HepG2 (cell line): ENCODE measurements around the gene ABCB8. TPM values are rescaled to one million over a fixed set of nuclear protein-coding genes. Genes with fewer than 3 reads are reported as not detected.

Experiments used
- ATF7 ChIP-seq, 2 experiments: fragments of 450-650 bp in 1 of 2; sonication (generic) in 1 of 2; formaldehyde crosslinking in 1 of 2; IDR thresholded peaks; 2 replicates each; pipeline versions ENCODE4 v1.4.0 to v1.6.1; 2016 to 2020; ENCODE audit warnings: antibody characterized with exemption in 1 of 2, mild to moderate bottlenecking in 1 of 2, missing genetic modification reagents in 1 of 2
- BCLAF1 ChIP-seq: fragments of 450-650 bp; IDR thresholded peaks from 2 replicates; pipeline ENCODE4 v1.6.1; 2017; ENCODE audit warnings: mild to moderate bottlenecking
- FIP1L1 ChIP-seq: fragments of 200-400 bp; formaldehyde crosslinking; IDR thresholded peaks from 2 replicates; pipeline ENCODE4 v1.6.1; 2018; ENCODE audit warnings: low read depth, mild to moderate bottlenecking, low read length, moderate library complexity, borderline replicate concordance; ENCODE audit not compliant: insufficient read depth
- FOSL1 ChIP-seq: sonication (generic); formaldehyde crosslinking; IDR thresholded peaks from 2 replicates; pipeline ENCODE4 v1.9.0; 2021; ENCODE audit warnings: missing genetic modification reagents, borderline replicate concordance
- FUBP1 ChIP-seq: sonication (generic); formaldehyde crosslinking; IDR thresholded peaks from 2 replicates; pipeline ENCODE4 v1.5.1; 2020; ENCODE audit warnings: missing genetic modification reagents, mild to moderate bottlenecking, borderline replicate concordance
- HNF4A ChIP-seq: sonication (generic); formaldehyde crosslinking; IDR thresholded peaks from 2 replicates; pipeline ENCODE4 v1.4.0; 2020; ENCODE audit warnings: missing genetic modification reagents
- JUN ChIP-seq: sonication (generic); formaldehyde crosslinking; IDR thresholded peaks from 2 replicates; pipeline ENCODE4 v1.4.0; 2020; ENCODE audit warnings: mild to moderate bottlenecking, missing genetic modification reagents
- NKX3-1 ChIP-seq: sonication (generic); formaldehyde crosslinking; IDR thresholded peaks from 2 replicates; pipeline ENCODE4 v1.5.0; 2020; ENCODE audit warnings: missing genetic modification reagents
- PAXIP1 ChIP-seq: sonication (generic); formaldehyde crosslinking; conservative IDR thresholded peaks from 2 replicates; pipeline ENCODE4 v1.4.0; 2020; ENCODE audit warnings: mild to moderate bottlenecking, missing genetic modification reagents, moderate library complexity
- YY1 ChIP-seq: IDR thresholded peaks from 2 replicates; pipeline ENCODE4 v1.6.1; 2011; ENCODE audit warnings: low read length, low read depth, moderate library complexity, mild to moderate bottlenecking; ENCODE audit not compliant: insufficient read depth, insufficient replicate concordance
- ZNF12 ChIP-seq: sonication (generic); formaldehyde crosslinking; IDR thresholded peaks from 2 replicates; pipeline ENCODE4 v1.5.0; 2020; ENCODE audit warnings: missing genetic modification reagents
- ZNF563 ChIP-seq: sonication (generic); formaldehyde crosslinking; IDR thresholded peaks from 2 replicates; pipeline ENCODE4 v1.8.0; 2022; ENCODE audit warnings: mild to moderate bottlenecking, moderate library complexity, missing genetic modification reagents
- ZNF691 ChIP-seq: sonication (generic); formaldehyde crosslinking; IDR thresholded peaks from 2 replicates; pipeline ENCODE4 v1.4.0; 2020; ENCODE audit warnings: missing genetic modification reagents, low read depth, mild to moderate bottlenecking, borderline replicate concordance
- ZNF709 ChIP-seq: sonication (generic); formaldehyde crosslinking; IDR thresholded peaks from 2 replicates; pipeline ENCODE4 v1.5.0; 2020; ENCODE audit warnings: mild to moderate bottlenecking, missing genetic modification reagents
- ZNF75D ChIP-seq: sonication (generic); formaldehyde crosslinking; IDR thresholded peaks from 2 replicates; pipeline ENCODE4 v1.8.1; 2023; ENCODE audit warnings: missing genetic modification reagents, mild to moderate bottlenecking, borderline replicate concordance
- ZNF784 ChIP-seq: sonication (generic); formaldehyde crosslinking; IDR thresholded peaks from 2 replicates; pipeline ENCODE4 v1.5.1; 2020; ENCODE audit warnings: missing genetic modification reagents, mild to moderate bottlenecking, borderline replicate concordance
- ZSCAN25 ChIP-seq: sonication (generic); formaldehyde crosslinking; IDR thresholded peaks from 2 replicates; pipeline ENCODE4 v1.8.0; 2022; ENCODE audit warnings: mild to moderate bottlenecking, missing genetic modification reagents
- ZSCAN9 ChIP-seq: IDR thresholded peaks from 2 replicates; pipeline ENCODE4 v1.6.1; 2016; ENCODE audit warnings: borderline replicate concordance
- polyA plus RNA-seq, 8 experiments: library from polyadenylated mRNA; depleted of rRNA in 3 of 8; stranded (reverse) in 7 of 8; unstranded in 1 of 8; fragments of >200 nt; fragmentation: Illumina TruSeq in 4 of 8; extraction: Trizol in 4 of 8; gene quantifications; 2 replicates each; pipeline versions ENCODE4 v1.2.1 to v1.2.3, GENCODE V29; 2011 to 2016; ENCODE audit warnings: low read depth in 4 of 8, missing spikeins in 1 of 8, mixed read lengths in 1 of 8; ENCODE audit not compliant: insufficient read depth in 1 of 8
- total RNA-seq, 5 experiments: library from RNA; depleted of rRNA; stranded (reverse); fragments of >200 nt; fragmentation: Illumina TruSeq; extraction: Trizol; gene quantifications; 2 replicates each; pipeline ENCODE4 v1.2.3, GENCODE V29; 2016; ENCODE audit warnings: low read depth in 1 of 5

ABCB8 gene
- total and polyA plus RNA-seq, 2 of the 13 experiments (the other 11 are each of a cell fraction or from before 2014, with no cell fraction given): 6.6 to 16.7 TPM

- TF ChIP-seq PAXIP1: peak; percentile 25; the same call in 1 of the 2 replicates
- no peak for TF ChIP-seq ZNF12
- no peak for TF ChIP-seq FIP1L1
- TF ChIP-seq FOSL1 (CRISPR knock-in tag): no peak
- no peak for TF ChIP-seq ZNF563 (CRISPR knock-in tag)
- no peak for TF ChIP-seq ZNF709 (CRISPR knock-in tag)
- no peak for TF ChIP-seq JUN (CRISPR knock-in tag)
- TF ChIP-seq ZNF784 (CRISPR knock-in tag): no peak
- 0 out of 2 replicates have a peak, but pooled peaks have one; percentile 11 for TF ChIP-seq NKX3-1 (CRISPR knock-in tag)
- no peak for TF ChIP-seq FUBP1
- peak; percentile 70 for TF ChIP-seq YY1
- TF ChIP-seq ZNF75D (CRISPR knock-in tag): no peak
- TF ChIP-seq BCLAF1: no peak
- TF ChIP-seq ZNF691: no peak
- TF ChIP-seq ATF7 (IDR thresholded peaks at IDR 0.05): no peak
- no peak for TF ChIP-seq ATF7 (CRISPR knock-in tag; IDR thresholded peaks at IDR 0.05)
- no peak for TF ChIP-seq ZSCAN9 (CRISPR knock-in tag)
- TF ChIP-seq ZSCAN25: no peak
- no peak for TF ChIP-seq HNF4A (CRISPR knock-in tag)
These were observed at the start of gene ABCB8 (continued) for GRCh38 chr7:151028131-151028947.
